GM21717 (cell line): ENCODE results near the gene ZSCAN32.

Source experiments
- ATAC-seq: cut with Tn5 transposase; IDR thresholded peaks from one replicate; pipeline ENCODE4 v1.9.1; 2021; ENCODE audit warnings: mild to moderate bottlenecking, moderate library complexity; ENCODE audit not compliant: unreplicated experiment

ZSCAN32 gene

DNA sequence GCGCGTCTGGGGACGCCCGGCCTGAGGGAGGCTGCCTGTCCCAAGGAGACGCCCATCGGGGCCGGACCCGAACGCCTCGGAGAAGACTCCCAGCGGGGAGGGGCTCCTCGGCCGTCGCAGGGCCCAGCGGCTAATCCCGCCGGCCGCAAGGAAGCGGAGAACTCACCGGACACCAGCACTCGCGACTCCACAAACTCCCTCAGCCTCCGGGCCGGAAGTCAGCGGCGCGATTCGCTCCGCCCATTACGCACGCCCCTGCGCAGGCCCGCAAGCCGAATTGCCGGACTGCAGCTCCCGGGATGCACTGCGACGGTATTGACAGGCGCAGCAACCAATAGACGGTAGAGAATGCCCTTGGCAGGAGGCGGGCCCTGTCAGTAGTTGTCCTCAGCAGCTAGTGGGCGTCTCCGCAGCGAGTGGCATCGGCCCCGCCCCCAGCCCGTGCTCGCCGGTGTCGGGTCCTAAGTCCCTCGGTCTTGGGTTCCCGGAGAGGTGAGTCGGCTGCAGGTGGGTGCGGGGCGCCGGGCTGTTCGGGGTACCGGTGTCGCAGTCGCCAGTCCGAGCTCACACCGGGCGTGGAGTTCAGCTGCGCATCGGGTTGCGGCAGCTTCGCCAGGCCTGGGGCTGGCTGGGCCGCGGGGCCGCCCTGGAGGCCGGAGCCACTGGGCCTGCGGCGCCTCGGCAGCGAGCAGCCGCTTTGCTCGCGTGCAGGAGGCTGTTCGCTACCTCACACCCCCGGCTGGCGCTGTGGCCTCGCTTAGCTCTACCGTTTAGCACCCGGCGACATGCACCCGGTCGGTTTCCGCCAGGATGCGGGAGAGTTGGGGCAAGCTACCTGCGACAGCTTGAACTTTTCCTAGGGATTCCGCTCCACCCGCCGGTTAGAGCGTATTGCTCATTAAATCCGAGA, at the start of gene ZSCAN32, which contains the start of gene ZNF174:
ZSCAN32 (minus strand) TSS at position 226 of the 910 bp plus-strand sequence. CDS start 3,447 bp downstream, outside the sequence.
ZNF174 (plus strand) TSS at position 437 of the 910 bp plus-strand sequence. CDS start 790 bp downstream, outside the sequence.
- peak; percentile 94 for ATAC-seq

DNA sequence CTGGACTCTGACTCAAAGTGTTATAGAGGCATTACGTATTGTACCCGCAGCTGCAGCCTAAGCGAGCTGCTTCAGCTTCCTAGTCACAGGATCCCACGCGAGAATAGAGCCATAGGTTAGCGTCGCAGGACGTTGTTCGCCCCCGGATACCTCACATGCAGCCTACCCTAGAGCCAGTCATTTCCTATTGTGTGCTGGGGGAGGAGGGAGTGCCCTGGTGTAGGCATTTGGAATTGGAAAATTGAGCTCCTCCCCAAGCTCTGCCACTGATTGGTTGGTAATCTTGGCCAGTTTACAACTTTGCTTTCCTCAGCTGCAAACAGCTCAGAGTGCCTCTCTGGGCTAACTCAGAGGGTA, 43.2 kb upstream of the ZSCAN32 start:
- ATAC-seq: peak; percentile 26

- peak; percentile 87 for ATAC-seq
Observed at GRCh38 chr16:3443108-3444031, 42.6 kb upstream of the ZSCAN32 start, which contains the start of the genes NAA60 and ZNF597. TSS of gene NAA60 (plus strand) at chr16:3443680. CDS start at chr16:3476228, 32,548 bp downstream. TSS of gene ZNF597 (minus strand) at chr16:3443504. CDS start at chr16:3443153, 351 bp downstream.

GRCh38 chr16:3439637-3440036, 38.8 kb upstream of the ZSCAN32 start:
- no peak for ATAC-seq

GRCh38 chr16:3434373-3434772, 33.6 kb upstream of the ZSCAN32 start:
- no peak for ATAC-seq

DNA sequence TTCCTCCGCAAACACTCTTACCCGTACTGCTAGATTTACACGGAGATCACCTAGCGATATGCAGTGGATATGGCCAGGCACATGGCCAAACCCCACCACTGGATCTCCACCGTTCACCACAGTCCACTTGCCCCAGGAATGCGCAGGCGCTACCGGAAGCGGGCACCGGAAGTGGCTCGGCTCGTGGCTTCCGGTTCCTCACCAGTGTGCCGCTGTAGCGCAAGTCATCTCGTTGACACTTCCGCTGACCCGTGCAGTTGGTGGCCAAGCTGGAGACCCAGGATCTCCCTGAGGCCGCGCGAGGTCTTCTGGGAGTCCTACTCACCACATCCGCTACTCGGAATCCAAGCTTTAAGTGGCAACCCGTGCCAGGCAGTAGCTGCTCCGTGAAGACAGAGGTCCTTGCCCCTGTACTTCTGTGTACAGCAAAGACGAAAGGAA, 31.0 kb upstream of the ZSCAN32 start:
- ATAC-seq: no peak

DNA sequence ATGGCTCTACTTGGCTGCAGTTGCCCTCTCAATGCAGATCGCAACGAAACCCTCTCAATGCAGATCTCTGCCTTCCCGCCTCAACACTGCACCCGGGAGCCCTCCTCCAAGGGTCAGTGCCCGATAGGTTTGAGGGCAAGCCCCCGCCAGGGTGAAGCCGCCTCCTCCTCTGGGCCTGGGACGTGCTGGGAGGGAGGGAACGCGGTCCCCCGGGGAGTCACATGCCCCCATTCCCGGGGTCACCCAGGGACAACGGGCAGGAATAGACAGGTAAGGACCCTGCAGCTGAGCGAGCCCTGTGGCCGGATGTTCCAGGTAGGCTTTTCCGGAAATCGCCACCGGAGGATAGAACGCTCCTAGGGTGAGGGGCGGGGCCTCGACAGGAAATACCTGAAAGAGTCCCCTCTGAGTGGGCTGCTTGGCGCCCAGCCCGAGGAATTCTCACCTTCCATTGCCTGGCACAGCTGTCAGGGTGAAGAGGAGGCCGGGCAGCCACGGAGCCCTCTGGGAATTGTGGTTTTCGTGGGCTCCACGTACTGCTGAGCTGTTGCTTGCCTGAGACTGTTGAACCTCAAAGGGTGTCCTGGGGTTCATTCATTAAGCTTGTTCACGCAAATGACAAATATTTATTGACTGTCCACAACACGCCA, 13.1 kb upstream of the ZSCAN32 start:
- no peak for ATAC-seq

DNA sequence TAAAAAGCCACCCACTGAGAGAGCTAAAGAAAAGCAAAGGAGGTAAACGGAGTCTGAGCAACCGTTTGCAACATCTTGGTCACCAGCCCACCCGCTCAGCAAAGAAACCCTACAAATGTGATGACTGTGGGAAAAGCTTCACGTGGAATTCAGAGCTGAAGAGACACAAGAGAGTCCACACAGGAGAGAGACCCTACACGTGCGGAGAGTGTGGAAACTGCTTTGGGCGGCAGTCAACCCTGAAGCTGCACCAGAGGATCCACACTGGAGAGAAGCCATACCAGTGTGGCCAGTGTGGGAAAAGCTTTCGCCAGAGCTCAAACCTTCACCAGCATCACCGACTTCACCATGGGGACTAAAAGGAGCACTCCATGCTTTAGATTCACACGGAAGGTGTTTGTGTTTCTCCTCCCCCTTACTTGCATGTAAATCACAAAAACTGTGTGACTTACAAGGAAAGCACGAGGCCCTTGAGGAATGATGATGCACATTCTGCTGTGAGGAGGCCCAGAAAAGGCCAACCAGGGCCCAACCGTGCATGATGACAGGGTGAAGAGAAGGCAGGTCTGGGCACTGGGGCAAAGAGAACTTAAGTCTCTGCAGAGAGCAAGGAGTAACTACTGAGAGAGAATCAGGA, 7.9 kb upstream of the ZSCAN32 start:
- no peak for ATAC-seq

GRCh38 chr16:3401719-3402397, 1.1 kb upstream of the ZSCAN32 start:
- no peak for ATAC-seq

DNA sequence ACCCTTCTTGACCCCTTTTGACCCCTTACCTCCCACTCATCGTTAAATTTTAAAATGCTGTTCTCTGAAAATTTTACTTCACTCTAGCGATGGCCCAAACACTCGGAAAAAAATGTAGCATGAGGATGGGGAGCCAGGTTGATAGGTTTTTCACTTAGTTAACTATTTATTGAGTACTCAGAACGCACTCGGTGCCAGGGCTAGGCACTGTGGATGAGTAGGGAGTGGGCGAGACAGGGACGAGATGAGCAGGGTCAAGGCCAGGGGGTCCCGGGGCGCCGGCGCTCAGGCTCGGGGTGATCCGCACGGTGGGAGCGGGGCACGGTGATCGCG, 392 bp downstream of the ZSCAN32 start:
- ATAC-seq: no peak

DNA sequence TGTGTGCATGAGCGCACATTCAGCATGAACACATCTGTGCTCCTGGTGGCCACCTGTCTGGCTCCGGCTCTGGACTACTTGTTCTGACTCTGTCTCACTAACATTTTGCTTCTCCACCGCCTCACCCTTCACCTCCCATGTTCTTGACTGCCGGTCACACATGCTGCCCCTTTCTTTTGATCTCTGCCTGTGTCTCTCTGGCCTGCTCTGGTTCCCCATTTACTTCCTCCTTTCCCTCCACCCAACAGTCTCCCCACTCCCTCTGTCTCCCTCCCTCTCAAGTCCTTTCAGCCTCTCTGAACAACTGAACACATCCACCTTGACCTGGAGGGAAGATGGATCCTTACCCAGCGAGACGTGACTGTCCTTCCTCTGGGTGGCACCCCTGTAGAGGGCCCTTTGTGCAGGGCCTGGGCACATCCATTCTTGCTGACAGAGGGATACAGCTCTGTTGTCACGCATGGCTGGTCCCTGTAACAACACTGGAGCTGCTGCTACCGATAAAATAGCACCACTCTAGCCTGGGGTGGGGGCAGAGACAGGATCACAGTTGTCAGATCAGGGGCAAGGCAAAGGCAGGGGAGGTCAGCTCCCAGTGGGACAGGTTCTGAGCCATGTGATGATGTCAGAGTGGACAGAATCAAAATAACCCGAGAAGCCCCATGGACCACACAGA, 11.0 kb downstream of the ZSCAN32 start:
- ATAC-seq: no peak

DNA sequence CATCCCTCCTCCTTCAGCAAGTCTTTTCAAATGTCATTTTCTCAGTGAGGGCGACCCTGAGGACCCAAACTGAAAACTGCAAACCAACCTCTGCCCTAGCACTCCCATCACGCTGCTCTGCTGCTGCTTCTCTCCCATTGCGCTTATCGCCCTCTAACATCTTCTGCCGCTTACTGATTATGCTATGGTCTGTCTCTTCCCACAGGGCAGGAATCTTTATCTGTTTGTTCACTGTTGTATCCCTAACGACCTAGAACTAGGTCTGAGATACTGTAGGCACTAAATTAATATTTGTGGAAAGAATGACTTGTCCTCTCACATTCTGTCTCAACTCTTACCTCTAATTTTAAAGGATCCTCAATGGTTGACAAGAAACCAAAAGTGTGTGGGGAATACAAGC, 12.5 kb downstream of the ZSCAN32 start:
- no peak for ATAC-seq

- ATAC-seq: no peak
Observed at GRCh38 chr16:3383045-3383448, 17.8 kb downstream of the ZSCAN32 start.

DNA sequence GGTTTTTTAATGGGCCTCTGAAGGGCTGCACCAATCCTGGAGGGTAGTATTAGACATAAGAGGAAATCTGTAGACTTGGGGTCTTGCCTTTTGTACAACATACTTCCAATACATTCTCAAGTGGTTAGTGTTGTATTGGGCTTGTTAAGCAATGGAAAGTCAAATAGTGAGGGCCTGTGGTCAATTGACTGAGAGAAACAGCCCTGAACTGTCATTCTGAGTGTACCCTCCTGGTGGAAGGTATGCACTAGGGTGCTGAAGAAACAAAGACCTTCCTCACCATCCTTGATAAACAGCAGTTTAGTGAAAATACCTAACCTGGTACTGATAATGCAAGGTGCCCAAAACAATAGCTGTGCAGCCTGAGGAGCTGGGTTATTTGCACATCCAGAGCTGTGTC, 22.9 kb downstream of the ZSCAN32 start:
- ATAC-seq: no peak

GRCh38 chr16:3375680-3376079, 25.1 kb downstream of the ZSCAN32 start:
- ATAC-seq: no peak

DNA sequence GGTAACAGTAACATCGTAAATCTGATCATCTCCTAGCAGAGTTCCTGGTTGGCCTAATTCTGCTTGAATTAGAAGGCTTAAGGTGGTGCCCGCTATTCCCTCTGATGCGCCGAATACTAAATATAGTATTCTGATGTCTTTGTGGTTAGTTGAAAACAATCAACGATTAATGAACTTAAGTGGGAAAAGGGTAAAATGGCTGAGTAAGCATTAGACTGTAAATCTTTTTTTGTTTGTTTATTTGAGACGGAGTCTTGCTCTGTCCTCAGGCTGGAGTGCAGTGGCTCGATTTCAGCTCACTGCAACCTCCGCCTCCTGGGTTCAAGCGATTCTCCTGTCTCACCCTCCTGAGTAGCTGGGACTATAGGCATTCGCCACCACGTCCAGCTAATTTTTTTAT, 31.7 kb downstream of the ZSCAN32 start:
- no peak for ATAC-seq

DNA sequence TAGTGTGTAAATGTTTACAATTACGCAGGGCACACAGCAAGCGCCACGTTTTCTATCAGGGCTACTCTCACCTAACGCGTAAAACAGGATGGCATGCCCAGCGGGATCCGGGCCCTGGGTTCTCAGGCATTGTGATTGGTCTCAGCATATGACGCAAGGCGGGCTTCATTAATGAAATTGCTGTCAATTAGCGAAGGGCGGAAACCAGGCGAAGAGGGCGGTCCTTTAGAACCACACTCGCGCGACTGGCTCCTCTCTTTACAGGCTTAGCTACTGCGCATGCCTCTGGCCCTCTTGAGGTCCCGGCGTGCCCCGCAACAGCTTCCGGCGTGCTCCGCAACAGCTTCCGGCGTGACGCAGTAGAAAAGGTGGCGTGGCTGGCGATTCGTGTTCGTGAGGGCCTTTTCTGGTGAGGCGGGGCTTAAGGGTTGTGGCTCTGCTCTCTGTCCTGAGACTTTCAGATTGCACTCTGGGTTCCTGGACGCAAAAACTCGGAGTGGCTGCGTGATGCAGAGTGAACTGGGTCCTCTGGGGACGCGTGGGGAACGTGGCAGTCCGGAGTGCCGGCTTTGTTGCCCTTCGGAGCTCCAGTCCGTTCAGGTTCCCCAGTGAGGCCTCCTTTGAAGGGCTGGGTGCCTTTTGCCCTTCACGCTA, 35.9 kb downstream of the ZSCAN32 start:
- no peak for ATAC-seq

DNA sequence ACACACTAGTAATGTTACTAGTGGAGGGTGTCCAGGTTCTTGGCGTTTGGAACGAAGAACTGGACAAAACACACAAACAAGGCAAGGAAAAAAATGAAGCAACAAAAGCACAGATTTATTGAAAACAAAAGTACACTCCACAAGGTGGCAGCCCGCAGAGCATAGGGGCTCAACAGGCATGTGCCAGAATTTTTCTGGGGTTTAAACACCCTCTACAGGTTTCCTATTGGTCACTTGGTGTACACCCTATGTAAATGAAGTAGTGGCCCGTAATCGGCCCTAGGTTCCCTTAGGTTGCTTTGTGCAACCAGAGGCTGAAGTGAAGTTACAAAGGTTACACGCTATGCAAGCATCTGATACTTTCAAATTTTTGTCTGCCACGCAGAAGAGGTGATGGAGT, 37.0 kb downstream of the ZSCAN32 start:
- no peak for ATAC-seq

DNA sequence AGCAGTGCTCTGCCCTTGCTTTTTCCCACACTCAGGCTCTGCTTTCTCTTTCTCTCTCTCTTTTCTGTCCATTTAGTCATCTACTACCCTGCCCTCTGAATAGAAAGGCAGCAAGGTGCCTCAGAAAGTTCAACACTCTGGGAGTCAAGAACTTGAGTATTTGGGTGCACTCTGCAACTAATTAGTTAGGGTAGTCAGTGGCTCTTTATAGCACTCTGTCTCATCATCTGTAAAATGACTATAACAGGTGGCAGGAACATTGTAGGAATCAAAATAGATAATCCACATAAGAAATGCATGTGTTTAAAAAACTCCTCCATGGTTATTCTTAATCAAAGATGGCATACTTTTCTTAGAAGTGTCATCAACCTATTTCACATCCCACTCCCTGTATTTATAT, 37.9 kb downstream of the ZSCAN32 start:
- ATAC-seq: no peak
